C4-2B (cell line): Measurements from ENCODE around the gene COMT.

ENCODE experiments used
- H3K27ac ChIP-seq: fragments of 450-650 bp; 2 replicates; pipeline ENCODE4 v1.5.1; 2017
- CTCF ChIP-seq: fragments of 450-650 bp; conservative IDR thresholded peaks from 2 replicates; pipeline ENCODE4 v1.5.1; 2017; ENCODE audit warnings: mild to moderate bottlenecking
- ZFX ChIP-seq: fragments of 450-650 bp; IDR thresholded peaks from 2 replicates; pipeline ENCODE4 v1.6.1; 2017

The COMT gene

GRCh38 chr22:20002128-20002527 is 60.6 kb downstream of the COMT start:
- TF ChIP-seq ZFX (no peak), CTCF (no peak)
- H3K27ac ChIP-seq: no peak overlapping the region

DNA sequence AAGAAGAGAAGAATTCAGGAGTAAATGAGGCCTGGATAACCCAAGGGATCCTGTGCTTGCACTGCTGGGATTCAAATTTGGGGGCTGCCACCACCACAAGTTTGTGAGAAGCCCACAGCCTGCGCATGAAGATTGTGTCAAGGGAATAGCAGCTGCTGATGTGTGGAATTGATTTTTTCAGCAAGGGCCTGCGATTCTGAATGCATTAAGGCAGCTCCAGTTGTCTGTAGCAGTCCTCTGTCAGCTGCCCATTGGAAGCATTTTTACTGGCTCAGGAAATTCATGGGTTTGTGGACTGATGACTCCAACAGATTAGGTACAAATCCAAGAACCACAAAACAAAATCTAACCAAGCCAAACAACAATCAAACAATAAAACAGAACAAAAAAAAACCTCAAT is 61.1 kb downstream of the COMT start:
- no peak overlapping the region for H3K27ac ChIP-seq
- TF ChIP-seq CTCF (no peak), ZFX (no peak)

- no peak overlapping the region for H3K27ac ChIP-seq
- TF ChIP-seq ZFX: no peak
- no peak for TF ChIP-seq CTCF
Measured at GRCh38 chr22:20003304-20003703, 61.7 kb downstream of the COMT start.

GRCh38 chr22:20004464-20004863 is 62.9 kb downstream of the COMT start:
- no peak overlapping the region for H3K27ac ChIP-seq
- TF ChIP-seq CTCF: no peak
- no peak for TF ChIP-seq ZFX

- H3K27ac ChIP-seq: no peak overlapping the region
- TF ChIP-seq CTCF (no peak), ZFX (no peak)
Measured at GRCh38 chr22:20008221-20008995, 66.8 kb downstream of the COMT start.

GRCh38 chr22:20009018-20009491 is 67.5 kb downstream of the COMT start:
- TF ChIP-seq CTCF (no peak), ZFX (no peak)
- H3K27ac ChIP-seq: no peak overlapping the region

DNA sequence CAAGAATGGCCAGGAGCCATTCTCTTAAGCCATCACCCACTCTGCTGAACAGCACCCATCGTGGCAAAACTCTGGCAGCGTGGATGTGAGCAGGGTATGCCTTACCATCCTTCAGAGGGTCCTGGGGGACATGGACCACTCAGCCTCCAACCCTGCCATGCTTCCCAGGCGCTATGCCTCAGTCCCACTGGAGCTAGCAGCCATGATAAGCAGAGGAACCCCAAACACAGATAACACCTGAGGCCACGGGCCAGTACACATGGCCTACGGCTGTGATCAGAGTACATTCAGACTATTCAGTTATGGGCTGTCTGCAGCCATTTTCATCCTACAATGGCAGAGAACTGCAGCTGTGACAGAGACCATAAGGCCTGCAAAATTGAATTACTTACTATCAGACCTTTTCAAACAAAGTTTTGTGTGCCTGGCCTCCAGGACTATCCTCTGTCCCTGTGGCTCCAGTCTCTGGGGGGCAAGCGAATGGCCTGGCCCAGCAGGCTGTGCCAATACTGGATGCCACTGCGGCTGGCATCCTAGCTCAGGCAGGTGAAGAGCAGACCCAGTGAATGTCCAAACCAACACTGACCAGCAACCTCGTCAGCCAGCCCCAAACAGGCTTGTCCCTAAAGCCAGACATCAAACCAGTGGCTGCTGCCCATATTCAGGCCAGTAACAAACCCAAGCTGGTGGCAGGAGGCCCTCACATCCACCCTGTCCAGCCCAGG is 68.2 kb downstream of the COMT start:
- no peak overlapping the region for H3K27ac ChIP-seq

More for the DNA sequence above, 68.2 kb downstream of the COMT start:
- TF ChIP-seq CTCF: no peak
- no peak for TF ChIP-seq ZFX
